WERI-Rb-1 (cell line): Measurements from ENCODE around the gene AFDN.

Source experiments
- DNase-seq: peaks from one replicate; pipeline ENCODE4 v3.0.0-alpha.2; 2020
- H3K27ac ChIP-seq: fragments of 250-450 bp; sonication (Bioruptor Pico); 2 replicates; pipeline ENCODE4 v1.5.1; 2020; ENCODE audit warnings: mild to moderate bottlenecking, moderate library complexity
- H3K27me3 ChIP-seq: fragments of 250-450 bp; sonication (Bioruptor Pico); 2 replicates; pipeline ENCODE4 v1.5.1; 2021; ENCODE audit warnings: mild to moderate bottlenecking, low read depth, moderate library complexity; ENCODE audit not compliant: insufficient read depth, severe bottlenecking
- H3K36me3 ChIP-seq: fragments of 250-450 bp; sonication (Bioruptor Pico); 2 replicates; pipeline ENCODE4 v1.5.1; 2020; ENCODE audit warnings: mild to moderate bottlenecking, moderate library complexity
- H3K4me3 ChIP-seq: 2 replicates; pipeline ENCODE4 v1.5.1; 2011; ENCODE audit warnings: low read depth, mild to moderate bottlenecking, control low read depth, low read length
- H3K9me3 ChIP-seq: fragments of 250-450 bp; sonication (Bioruptor Pico); 2 replicates; pipeline ENCODE4 v1.5.1; 2021; ENCODE audit warnings: mild to moderate bottlenecking, moderate library complexity; ENCODE audit not compliant: severe bottlenecking
- CTCF ChIP-seq: IDR thresholded peaks from 2 replicates; pipeline ENCODE4 v1.5.1; 2011; ENCODE audit warnings: low read depth, mild to moderate bottlenecking, control low read depth, inconsistent platforms, low read length

The AFDN gene

GRCh38 chr6:167915139-167915538 is 88.4 kb downstream of the AFDN start:
- DNase-seq, result no peak
- H3K4me3 ChIP-seq, result no peak overlapping the region
- H3K27ac ChIP-seq, result no peak overlapping the region
- no peaks in the 10 kb centered on the region for H3K27me3 ChIP-seq
- peaks cover 55% of the 10 kb centered on the region for H3K36me3 ChIP-seq
- H3K9me3 ChIP-seq, result no peaks in the 10 kb centered on the region
- no peak for TF ChIP-seq CTCF

DNA sequence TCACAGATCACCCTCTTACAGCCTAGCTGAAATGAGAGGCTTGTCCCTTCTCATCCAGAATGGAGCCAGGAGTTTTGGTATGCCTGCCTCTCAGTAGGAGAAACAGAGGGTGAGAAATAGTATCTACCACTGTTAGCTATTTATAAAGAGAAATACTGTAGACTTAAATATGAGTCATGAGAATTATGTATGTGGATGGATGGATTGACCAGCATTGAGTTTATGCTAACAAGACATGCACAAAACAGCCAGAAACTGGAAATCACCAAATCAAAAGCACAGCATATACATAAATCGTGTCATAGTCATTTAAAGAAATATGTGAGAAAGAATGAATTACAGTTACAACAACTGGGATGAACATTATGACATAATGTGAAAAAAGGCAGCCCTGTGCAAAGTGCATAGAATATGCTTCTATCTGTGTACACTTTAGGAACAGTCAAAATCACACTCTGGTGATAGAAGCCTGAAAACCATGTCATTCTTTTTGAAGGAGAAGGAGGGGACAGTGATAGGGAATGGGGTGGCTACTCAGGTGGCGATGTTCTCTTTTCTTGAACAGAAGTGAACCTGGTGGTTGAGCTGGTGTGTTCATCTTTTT is 90.9 kb downstream of the AFDN start:
- Histone ChIP-seq H3K9me3 (no peaks in the 10 kb centered on the region), H3K27ac (no peak overlapping the region), H3K4me3 (no peak overlapping the region), H3K27me3 (no peaks in the 10 kb centered on the region), H3K36me3 (peaks cover 70% of the 10 kb centered on the region)
- TF ChIP-seq CTCF, result no peak
- DNase-seq, result no peak

DNA sequence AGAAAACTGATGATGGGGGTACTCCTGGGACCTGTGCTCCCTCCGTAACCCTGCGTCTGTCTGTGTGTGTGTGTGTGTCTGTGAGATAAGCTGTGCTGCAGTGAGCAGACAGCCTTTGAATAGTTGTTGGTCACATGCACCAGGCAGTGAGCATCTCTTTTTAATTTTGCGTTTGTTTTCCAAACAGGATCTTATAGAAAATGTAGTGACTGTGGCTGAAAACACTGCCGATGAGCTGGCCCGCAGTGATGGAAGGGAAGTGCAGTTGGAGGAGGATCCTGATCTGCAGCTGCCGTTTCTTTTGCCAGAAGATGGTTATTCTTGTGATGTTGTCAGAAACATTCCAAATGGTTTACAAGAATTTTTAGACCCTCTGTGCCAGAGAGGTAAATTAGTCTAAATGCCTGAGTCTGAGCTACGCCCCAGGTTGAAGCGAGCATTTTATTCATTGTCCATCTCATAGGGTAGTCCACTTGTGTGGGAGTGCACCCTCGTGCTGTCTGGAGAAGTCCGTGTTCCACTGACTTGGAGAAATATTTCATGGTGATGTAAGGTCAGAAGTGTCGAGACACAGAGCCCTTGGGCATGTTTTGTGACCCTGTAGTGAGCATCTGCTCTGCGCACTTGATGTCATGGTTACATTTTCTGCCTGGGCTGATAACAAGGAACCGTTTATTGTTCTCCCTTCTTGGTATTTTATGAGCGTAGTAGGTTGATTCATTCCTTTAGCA is 92.0 kb downstream of the AFDN start:
- no peaks in the 10 kb centered on the region for H3K27me3 ChIP-seq
- H3K36me3 ChIP-seq, result peaks cover 72% of the 10 kb centered on the region
- H3K4me3 ChIP-seq, result no peak overlapping the region
- no peak for TF ChIP-seq CTCF
- no peaks in the 10 kb centered on the region for H3K9me3 ChIP-seq
- no peak overlapping the region for H3K27ac ChIP-seq
- no peak for DNase-seq

- H3K4me3 ChIP-seq, result no peak overlapping the region
- no peak for DNase-seq
- H3K36me3 ChIP-seq, result peaks cover 71% of the 10 kb centered on the region
- no peak overlapping the region for H3K27ac ChIP-seq
- H3K9me3 ChIP-seq, result no peaks in the 10 kb centered on the region
- no peaks in the 10 kb centered on the region for H3K27me3 ChIP-seq
- no peak for TF ChIP-seq CTCF
These were observed 92.6 kb downstream of the AFDN start for GRCh38 chr6:167919349-167919748.

DNA sequence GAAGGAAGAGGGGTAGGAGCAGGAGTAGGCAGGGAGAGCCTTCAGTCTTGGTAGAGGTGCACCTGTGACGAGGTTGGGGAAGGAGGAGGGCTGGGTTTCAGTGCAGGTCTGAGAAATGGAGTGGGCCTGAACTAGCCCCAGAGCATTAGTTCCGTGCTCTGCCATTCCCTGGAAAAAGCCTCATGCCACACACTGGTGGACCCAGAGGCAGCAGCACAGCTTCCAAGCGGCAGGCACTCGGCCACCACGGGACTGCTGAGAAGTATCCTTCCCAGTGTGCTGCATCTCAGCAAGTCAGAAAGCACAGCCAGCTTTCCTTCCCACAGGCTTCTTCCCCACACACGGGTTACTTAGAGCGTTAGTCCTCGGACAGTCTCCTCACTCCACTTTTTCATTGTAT is 93.5 kb downstream of the AFDN start:
- TF ChIP-seq CTCF, result no peak
- DNase-seq, result no peak
- Histone ChIP-seq H3K27ac (no peak overlapping the region), H3K36me3 (peaks cover 73% of the 10 kb centered on the region), H3K4me3 (no peak overlapping the region), H3K27me3 (no peaks in the 10 kb centered on the region), H3K9me3 (no peaks in the 10 kb centered on the region)
